ENCODE results near the gene PCDHA10. TPM values are rescaled to one million over a fixed set of nuclear protein-coding genes. Genes with fewer than 3 reads are reported as not detected.

PCDHA10 gene, protein sequence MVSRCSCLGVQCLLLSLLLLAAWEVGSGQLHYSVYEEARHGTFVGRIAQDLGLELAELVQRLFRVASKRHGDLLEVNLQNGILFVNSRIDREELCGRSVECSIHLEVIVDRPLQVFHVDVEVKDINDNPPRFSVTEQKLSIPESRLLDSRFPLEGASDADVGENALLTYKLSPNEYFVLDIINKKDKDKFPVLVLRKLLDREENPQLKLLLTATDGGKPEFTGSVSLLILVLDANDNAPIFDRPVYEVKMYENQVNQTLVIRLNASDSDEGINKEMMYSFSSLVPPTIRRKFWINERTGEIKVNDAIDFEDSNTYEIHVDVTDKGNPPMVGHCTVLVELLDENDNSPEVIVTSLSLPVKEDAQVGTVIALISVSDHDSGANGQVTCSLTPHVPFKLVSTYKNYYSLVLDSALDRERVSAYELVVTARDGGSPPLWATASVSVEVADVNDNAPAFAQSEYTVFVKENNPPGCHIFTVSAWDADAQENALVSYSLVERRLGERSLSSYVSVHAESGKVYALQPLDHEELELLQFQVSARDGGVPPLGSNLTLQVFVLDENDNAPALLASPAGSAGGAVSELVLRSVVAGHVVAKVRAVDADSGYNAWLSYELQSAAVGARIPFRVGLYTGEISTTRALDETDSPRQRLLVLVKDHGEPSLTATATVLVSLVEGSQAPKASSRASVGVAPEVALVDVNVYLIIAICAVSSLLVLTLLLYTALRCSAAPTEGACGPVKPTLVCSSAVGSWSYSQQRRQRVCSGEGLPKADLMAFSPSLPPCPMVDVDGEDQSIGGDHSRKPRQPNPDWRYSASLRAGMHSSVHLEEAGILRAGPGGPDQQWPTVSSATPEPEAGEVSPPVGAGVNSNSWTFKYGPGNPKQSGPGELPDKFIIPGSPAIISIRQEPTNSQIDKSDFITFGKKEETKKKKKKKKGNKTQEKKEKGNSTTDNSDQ
- 0.03 to 0.05 TPM (median 0.04 TPM) in 4 of 5 replicates, not detected in the other for total RNA-seq (2022; extraction: Qiagen RNA extraction; ENCODE audit: low read depth)

DNA sequence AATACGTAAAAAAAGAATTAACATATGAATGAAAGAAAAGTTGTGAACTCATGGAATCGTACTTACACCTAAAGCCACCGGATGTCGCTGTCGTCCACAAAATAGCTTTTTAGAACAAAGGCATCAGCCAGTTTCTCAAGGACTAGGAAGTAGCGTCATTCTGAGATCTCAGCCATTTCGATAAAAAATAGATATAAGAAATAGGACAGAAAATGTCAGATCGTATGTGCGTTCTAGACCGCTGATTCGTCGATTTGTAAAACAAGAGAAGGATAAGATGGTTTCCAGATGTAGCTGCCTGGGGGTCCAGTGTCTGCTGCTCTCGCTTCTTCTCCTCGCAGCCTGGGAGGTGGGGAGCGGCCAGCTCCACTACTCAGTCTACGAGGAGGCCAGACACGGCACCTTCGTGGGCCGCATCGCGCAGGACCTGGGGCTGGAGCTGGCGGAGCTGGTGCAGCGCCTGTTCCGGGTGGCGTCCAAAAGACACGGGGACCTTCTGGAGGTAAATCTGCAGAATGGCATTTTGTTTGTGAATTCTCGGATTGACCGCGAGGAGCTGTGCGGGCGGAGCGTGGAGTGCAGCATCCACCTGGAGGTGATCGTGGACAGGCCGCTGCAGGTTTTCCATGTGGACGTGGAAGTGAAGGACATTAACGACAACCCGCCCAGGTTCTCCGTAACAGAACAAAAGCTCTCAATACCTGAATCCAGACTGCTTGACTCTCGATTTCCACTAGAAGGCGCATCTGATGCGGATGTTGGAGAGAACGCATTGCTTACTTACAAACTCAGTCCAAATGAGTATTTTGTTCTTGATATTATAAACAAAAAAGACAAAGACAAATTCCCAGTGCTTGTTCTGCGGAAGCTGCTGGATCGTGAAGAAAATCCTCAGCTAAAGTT, at the start of gene PCDHA10:
PCDHA10 (plus strand) TSS at position 126 of the 903 bp plus-strand sequence; CDS start at position 278, 152 bp downstream.

DNA sequence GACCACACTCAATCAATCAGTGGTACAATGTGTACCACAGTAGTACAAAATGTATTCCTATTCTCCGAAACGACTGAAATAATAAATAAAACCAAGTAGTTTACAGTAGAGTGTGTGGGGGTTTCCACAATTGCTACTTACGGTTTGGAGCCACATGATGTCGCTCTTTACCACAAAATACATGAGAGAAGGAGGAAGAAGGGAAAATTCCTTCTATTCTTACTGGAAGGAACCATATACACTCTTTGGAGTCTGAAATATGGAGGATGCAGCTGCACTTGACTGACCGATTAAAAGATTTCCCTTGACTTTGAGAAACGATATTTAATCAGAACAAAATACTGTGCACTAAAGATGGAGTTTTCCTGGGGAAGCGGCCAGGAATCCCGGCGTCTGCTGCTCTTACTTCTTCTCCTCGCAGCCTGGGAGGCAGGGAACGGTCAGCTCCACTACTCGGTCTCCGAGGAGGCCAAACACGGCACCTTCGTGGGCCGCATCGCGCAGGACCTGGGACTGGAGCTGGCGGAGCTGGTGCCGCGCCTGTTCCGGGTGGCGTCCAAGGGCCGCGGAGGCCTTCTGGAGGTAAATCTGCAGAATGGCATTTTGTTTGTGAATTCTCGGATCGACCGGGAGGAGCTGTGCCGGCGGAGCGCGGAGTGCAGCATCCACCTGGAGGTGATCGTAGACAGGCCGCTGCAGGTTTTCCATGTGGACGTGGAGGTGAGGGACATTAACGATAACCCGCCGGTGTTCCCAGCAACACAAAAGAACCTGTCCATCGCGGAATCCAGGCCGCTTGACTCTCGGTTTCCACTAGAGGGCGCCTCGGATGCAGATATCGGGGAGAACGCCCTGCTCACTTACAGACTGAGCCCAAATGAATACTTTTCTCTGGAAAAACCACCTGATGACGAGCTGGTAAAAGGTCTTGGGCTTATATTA, 48.6 kb upstream of the PCDHA10 start, which contains the start of gene PCDHA4:
PCDHA4 (plus strand) TSS at position 235 of the 942 bp plus-strand sequence.

DNA sequence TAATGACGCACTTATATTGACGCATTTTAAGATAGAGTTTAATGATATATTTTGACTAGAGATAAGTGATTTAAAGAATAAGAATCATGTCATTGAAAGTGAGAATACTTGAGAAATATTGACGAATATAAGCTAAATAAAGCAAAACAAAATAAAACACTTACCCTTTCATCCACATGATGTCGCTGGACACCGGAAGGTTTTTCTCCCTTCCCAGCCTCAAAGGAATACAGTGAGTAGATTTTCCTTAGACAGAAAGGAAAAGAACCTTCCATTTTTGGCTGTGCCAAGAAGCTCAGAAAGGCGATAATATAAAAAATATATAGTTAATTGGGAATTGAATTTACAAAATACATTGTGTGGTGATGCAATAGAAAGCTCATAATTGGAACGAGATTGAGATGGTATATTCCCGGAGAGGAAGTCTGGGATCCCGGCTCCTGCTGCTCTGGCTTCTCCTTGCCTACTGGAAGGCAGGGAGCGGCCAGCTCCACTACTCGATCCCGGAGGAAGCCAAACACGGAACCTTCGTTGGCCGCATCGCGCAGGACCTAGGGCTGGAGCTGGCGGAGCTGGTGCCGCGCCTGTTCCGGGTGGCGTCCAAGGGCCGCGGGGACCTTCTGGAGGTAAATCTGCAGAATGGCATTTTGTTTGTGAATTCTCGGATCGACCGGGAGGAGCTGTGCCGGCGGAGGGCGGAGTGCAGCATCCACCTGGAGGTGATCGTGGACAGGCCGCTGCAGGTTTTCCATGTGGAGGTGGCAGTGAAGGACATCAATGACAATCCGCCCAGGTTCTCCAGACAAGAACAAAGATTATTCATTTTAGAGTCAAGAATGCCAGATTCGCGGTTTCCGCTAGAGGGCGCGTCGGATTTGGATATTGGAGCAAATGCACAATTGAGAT, 34.1 kb upstream of the PCDHA10 start, which contains the start of gene PCDHA5:
PCDHA5 (plus strand) TSS at position 239 of the 906 bp plus-strand sequence.

DNA sequence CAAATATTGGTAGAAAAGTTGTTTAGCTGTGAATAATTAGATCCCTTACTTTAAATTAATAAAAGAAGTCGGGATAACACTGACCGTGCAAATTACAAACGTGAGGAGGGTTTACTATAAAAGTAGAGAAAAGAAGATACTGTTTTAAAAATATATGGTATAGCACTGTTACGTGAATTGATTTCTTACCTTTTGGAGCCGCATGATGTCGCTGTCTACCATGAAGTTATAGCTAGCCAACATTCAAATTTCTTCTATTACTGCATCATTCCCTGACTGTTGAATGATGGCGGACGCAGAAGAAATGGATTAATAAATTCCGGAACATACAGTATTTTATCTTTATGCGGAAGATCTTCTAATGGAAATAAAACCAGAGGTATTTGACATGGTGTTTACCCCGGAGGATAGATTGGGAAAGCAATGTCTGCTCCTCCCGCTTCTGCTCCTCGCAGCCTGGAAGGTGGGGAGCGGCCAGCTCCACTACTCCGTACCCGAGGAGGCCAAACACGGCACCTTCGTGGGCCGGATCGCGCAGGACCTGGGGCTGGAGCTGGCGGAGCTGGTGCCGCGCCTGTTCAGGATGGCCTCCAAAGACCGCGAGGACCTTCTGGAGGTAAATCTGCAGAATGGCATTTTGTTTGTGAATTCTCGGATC, 27.9 kb upstream of the PCDHA10 start, which contains the start of gene PCDHA6:
PCDHA6 (plus strand) TSS at position 257 of the 658 bp plus-strand sequence; CDS start at position 389, 132 bp downstream.

DNA sequence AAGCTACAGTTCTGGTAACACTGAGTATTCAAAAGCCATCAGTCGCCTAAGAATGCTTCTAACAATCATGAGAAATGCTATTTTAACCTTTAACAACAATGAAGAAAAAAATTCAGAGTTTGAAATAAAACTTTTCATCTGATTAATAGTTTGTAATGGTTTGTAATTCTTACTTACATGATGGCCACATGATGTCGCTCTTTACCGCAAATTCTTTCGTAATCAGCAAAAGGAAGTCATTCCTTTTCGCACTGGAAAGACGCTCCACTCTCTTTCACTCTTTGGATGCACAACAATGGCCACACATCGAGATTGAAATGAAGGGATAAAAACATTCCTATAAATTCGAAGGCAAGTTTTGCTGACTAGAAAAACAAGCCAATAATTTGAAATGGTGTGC, 21.7 kb upstream of the PCDHA10 start, which contains the start of gene PCDHA7:
PCDHA7 (plus strand) TSS at position 277 of the 400 bp plus-strand sequence; CDS start at position 392, 115 bp downstream.

DNA sequence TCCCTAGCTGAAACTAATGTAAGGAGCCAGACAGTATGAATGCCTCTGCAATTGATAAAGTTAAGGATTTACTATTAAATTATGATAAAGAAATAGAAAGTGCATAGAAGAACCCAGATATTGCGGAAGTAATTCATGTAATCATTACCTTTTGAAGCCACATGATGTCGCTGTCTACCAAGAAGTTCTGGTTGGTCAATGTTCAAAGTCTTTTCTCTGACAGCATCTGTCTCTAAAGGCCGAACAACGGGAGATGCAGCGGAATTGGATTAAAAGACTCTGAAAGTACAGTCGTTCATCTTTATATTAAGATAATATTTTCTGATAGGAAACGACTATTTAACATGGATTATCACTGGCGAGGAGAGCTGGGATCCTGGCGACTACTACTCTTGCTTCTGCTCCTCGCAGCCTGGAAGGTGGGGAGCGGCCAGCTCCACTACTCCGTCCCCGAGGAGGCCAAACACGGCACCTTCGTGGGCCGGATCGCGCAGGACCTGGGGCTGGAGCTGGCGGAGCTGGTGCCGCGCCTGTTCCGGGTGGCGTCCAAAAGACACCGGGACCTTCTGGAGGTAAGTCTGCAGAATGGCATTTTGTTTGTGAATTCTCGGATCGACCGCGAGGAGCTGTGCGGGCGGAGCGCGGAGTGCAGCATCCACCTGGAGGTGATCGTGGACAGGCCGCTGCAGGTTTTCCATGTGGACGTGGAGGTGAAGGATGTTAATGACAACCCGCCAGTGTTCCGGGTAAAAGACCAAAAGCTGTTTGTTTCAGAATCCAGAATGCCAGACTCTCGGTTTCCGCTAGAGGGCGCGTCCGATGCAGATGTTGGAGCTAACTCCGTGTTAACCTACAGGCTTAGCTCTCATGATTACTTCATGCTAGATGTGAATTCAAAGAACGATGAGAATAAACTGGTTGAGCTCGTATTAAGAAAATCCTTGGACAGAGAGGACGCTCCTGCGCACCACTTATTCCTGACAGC, 14.4 kb upstream of the PCDHA10 start, which contains the start of gene PCDHA8:
PCDHA8 (plus strand) TSS at position 210 of the 985 bp plus-strand sequence; CDS start at position 345, 135 bp downstream.

DNA sequence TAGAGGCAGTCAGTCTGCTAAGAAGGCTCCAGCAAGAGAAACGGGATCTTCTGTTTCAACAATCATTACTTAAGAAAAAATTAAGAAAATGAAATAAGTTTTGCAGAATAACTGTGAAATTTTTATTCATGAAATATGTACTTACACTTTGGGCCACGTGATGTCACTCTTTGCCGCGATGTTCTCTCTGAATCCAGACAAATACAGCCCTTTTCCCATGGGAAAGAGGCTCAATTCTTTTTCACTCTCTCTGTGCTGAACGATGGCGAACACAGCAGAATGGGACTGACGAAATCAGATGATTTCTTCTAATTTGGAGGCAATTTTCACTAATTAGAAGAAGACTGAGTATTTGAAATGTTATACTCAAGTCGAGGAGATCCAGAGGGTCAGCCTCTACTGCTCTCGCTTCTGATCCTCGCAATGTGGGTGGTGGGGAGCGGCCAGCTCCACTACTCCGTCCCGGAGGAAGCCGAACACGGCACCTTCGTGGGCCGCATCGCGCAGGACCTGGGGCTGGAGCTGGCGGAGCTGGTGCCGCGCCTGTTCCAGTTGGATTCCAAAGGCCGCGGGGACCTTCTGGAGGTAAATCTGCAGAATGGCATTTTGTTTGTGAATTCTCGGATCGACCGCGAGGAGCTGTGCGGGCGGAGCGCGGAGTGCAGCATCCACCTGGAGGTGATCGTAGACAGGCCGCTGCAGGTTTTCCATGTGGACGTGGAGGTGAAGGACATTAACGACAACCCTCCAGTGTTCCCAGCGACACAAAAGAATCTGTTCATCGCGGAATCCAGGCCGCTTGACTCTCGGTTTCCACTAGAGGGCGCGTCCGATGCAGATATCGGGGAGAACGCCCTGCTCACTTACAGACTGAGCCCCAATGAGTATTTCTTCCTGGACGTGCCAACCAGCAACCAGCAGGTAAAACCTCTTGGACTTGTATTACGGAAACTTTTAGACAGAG, 7.3 kb upstream of the PCDHA10 start, which contains the start of gene PCDHA9:
PCDHA9 (plus strand) TSS at position 244 of the 964 bp plus-strand sequence; CDS start at position 358, 114 bp downstream.

DNA sequence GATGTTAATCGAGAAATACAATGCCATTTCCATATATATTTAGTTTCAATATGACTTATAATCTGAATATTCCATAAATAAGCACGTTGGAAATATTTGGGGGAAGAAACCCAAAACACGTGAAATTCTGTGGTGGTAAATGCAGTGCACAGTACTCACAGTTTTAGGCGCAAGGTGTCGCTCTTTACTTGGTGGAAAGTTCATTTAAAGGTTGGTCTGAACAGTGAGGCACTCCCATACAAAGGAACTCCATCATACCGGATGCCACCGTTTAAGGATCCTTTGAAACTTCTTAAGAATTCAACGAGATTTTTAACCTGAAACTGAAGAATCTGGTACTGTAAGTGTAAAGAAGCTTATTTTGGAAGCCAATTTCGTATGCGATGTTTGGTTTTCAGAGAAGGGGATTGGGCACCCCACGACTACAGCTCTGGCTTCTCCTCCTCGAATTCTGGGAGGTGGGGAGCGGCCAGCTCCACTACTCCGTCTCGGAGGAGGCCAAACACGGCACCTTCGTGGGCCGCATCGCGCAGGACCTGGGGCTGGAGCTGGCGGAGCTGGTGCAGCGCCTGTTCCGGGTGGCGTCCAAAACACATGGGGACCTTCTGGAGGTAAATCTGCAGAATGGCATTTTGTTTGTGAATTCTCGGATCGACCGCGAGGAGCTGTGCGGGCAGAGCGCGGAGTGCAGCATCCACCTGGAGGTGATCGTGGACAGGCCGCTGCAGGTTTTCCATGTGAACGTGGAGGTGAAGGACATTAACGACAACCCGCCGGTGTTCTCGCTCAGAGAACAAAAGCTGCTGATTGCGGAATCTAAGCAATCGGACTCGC, 13.2 kb downstream of the PCDHA10 start, which contains the start of gene PCDHA11:
PCDHA11 (plus strand) TSS at position 237 of the 834 bp plus-strand sequence; CDS start at position 384, 147 bp downstream.

DNA sequence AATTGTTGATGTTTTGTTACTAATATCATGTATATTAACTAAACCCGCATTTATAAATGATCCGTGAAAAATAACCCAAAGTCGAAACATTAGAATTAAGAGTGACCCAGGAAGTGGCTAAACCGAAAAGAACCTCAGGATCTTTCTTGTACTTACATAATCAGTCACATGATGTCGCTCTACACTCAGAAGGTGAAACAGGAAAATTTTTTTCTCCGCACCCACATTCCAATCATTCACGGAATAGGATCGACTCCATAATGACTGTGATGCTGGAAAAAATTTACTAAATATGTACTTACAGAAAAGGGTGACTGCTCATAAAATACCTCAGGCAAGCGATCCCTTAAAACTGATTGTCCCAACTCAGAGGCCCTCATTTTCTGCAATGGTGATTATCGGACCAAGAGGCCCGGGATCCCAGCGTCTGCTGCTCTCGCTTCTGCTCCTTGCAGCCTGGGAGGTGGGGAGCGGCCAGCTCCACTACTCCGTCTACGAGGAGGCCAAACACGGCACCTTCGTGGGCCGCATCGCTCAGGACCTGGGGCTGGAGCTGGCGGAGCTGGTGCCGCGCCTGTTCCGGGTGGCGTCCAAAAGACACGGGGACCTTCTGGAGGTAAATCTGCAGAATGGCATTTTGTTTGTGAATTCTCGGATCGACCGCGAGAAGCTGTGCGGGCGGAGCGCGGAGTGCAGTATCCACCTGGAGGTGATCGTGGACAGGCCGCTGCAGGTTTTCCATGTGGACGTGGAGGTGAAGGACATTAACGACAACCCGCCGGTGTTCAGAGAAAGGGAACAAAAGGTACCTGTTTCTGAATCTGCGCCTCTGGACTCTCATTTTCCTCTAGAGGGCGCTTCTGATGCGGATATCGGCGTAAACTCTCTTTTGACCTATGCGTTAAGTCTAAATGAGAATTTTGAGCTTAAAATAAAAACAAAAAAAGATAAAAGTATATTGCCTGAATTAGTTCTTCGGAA, 19.7 kb downstream of the PCDHA10 start, which contains the start of gene PCDHA12:
PCDHA12 (plus strand) TSS at position 224 of the 981 bp plus-strand sequence; CDS start at position 389, 165 bp downstream.

DNA sequence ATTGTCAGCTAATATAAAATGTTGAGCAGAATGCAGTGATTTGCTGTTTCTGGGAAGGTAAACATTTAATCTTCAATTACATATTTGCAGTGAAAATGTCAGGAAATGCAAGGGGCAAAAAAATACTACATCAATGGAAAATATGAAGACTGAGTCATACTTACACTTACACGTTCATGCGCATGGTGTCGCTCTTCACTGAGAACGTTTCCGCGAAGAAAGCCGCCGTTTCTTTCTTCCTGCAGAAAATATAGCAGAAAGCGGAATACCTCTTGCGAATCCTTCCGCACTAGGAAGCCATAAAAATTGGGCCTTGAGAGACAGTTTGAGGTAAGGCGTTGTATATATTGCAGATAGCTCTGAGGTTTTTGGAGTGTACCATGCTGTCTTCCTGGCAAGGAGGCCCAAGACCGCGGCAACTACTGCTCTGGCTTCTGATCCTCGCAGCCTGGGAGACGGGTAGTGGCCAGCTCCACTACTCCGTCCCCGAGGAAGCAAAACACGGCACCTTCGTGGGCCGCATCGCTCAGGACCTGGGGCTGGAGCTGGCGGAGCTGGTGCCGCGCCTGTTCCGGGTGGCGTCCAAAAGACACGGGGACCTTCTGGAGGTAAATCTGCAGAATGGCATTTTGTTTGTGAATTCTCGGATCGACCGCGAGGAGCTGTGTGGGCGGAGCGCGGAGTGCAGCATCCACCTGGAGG, 26.3 kb downstream of the PCDHA10 start, which contains the start of gene PCDHA13:
PCDHA13 (plus strand) TSS at position 236 of the 702 bp plus-strand sequence; CDS start at position 381, 145 bp downstream.

